ENCODE measurements around the gene CLDN4.

Gene CLDN4

GRCh38 chr7:73876973-73877372 is 46.2 kb downstream of the CLDN4 start:
- DNase-seq = no peak

GRCh38 chr7:73879977-73880681 is 49.3 kb downstream of the CLDN4 start:
- DNase-seq = no peak

- DNase-seq = no peak
Observed at GRCh38 chr7:73880755-73881328, 50.0 kb downstream of the CLDN4 start.

GRCh38 chr7:73881352-73882046 is 50.7 kb downstream of the CLDN4 start:
- DNase-seq = no peak

- DNase-seq = no peak
Observed at GRCh38 chr7:73882047-73882402, 51.2 kb downstream of the CLDN4 start.
